ENCODE measurements around the gene GDF2.

GDF2 gene

DNA sequence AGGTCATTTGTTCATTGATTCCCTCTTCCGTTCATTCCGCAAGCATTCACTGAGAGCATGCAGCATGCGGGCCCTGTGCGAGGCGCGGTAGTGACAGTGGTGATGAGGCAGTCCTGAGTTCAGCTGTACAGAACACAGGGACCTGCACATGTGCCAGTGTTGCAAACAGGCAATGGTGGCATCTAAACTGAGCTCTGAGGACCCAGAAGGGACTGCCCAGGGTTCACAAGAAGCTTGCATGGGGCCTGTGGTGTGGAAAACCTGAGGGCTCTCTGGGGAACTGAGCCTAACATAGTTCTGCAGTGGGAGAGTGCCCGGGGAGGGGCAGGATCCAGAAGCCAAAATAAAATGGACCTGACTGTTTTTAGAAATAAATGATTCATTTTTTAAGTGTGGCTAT lies 48.6 kb downstream of the GDF2 start:
- DNase-seq, result no peak

DNA sequence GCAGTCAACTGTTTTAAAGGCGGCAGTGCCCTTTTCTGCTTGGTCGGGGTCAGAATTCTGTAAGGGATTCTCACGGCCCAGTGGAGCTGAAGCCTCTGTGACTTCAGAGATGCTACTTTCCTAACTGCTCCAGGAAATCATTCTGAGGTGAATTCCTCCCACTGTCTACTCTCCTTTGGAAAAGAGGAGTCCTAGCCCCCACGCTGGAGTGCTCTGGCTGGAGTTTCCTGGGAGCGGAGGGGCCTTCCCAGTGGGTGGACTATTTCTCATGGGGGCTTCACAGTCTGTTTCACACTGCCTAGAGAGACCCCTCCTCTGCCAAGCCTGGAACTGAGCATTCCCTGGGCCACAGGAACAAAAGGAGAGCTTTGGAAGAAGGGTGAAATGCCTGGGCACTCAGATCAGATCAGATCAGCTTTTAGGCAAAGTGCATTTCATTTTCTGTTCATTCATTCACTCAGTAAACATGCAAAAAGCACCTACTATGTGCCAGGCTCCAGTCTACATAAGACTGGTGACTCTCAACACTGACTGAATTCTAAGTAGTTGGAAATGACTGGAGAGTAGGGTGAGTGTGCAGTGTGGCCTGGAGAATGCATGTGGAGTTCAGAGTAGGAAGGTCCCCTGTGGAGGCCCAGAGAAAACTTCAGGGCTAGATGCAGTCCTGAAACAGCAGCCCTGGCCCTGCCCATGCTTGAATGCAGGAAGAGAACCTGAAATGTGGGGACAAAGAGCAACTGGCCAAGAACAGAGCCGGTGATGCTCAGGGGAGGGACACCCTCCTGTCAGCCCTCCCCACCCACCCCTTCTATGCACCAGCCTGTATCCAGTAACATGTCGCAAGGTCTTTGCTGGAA lies 49.6 kb downstream of the GDF2 start:
- DNase-seq, result no peak

DNA sequence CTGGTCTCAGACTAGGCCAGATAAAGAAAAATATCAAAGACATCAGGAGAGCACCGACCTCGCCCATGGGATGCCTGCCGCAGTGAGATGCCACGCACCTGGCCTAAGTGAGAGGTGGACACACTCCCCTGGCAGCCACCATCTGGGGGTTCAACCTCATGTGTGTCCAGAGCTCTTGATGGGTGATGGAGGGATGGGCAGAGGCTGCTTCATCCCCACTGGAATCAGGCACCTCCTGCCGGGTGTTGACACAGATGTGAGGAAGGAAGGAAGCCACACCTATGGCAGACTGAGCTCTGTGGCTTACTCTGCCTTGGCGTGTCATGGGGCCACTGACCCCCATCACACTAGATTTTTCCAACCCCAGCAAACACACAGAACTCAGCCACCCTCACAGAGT lies 50.5 kb downstream of the GDF2 start:
- no peak for DNase-seq

DNA sequence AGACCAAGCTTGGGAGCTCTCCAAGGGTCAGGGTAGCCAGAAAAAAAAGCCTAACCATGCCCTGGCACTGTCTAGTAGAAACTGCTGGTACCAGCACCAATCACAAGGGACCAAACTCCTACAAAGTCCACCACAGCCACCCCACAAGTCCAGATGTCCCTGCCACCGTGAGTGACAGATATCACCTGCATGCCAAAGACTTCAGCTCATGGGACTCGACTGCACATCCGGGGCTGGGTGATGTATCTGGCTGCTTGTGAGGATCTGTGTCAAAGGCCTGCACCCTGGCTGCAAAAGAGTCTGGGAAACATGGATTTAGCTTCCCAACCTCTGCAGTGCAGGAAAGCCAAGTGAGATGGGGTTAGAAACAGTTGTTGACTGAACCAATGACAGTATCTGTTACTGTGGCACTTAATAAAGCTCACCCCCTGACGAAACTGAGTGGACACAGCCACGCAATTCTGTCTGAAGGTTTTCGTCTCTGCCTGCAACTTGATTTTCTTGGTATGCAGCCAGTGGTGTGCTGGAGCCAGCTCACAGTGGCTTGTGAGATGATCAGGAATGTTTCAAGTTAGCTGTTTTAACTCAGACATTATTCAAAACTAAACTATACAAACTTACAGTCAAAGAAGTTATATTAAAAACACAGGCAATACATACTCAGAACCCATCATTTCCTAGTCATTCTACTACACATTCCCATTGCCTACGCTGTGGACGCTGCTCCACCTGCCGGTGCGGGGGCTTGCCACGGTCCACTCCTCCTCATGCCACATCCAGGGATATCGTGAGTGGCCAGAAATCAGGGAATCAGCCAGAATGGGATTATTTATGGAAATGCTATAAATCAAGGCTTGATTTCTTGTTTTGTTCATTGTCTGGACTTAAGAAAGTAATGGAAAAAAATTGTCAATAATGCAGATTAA lies 52.6 kb downstream of the GDF2 start:
- no peak for DNase-seq

DNA sequence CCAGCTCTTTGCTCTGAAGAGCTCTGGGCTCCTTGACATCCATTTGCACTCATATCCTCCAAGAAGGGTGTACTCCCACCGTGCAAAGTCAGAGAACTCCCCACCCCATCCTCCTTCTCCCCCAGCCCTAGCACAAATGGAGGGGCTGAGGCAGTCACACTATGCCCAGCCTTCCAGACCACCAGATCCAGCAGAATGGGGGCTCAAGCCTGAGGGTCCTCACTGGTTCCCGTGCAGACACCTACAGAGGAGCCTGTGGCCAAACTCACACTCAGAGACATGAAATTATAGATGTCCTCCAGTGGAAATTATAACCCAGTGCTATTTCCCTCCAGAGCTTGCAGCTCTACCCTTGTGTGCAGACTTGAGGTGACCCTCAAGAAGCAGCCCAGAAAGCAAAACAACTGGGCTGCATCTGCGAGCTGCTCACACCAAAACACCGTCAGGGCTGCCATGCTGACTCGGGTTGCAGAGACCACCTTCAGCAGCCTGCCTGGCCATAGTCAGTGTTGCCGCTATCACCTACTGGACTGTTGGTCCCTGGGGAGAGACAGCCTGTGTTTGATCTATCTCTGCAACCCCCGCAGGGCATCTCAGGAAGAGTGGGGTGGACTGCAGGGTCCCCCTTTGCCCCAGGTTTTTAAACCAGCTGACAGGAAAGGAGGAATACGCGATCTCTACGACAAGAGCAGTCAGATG lies 54.4 kb downstream of the GDF2 start:
- DNase-seq, result no peak

Data from Kasumi-1 (cell line).